Measurements from ENCODE around the gene PON3.

DNA sequence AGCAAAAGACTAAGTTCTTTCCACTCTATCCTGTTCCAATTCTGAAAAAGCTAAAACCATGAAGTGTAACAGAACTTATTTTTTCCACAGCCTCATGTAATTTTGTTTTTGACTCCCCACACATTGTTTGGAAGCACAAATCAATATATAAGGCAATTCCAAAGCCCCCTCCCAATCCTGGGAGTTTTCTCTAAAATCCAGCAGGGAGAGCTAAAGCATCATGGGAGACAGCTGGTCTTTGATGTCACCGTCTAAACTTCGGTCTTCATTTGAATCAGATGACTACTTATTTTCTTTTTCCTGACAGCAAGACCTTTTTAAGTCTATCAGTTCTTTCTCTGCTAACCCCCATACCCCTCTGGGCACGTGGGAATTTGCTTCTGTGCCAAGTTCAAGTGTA, 38.6 kb downstream of the PON3 start:
- TF ChIP-seq EZH2 (IDR thresholded peaks at IDR 0.05; ENCODE audit: insufficient read depth, low read length) = no peak
- TF ChIP-seq, protein P1, sequence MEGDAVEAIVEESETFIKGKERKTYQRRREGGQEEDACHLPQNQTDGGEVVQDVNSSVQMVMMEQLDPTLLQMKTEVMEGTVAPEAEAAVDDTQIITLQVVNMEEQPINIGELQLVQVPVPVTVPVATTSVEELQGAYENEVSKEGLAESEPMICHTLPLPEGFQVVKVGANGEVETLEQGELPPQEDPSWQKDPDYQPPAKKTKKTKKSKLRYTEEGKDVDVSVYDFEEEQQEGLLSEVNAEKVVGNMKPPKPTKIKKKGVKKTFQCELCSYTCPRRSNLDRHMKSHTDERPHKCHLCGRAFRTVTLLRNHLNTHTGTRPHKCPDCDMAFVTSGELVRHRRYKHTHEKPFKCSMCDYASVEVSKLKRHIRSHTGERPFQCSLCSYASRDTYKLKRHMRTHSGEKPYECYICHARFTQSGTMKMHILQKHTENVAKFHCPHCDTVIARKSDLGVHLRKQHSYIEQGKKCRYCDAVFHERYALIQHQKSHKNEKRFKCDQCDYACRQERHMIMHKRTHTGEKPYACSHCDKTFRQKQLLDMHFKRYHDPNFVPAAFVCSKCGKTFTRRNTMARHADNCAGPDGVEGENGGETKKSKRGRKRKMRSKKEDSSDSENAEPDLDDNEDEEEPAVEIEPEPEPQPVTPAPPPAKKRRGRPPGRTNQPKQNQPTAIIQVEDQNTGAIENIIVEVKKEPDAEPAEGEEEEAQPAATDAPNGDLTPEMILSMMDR (IDR thresholded peaks at IDR 0.05; ENCODE audit: insufficient read depth, low read depth, low read length) = no peak
